Stimulated activated naive CD8-positive, alpha-beta T cell treated with anti-CD3 and anti-CD28 coated beads, Interleukin-15, Interleukin-2, amounts not matched to agents 100 U/mL and 50 U/mL, for 24 hours (primary cell): Measurements from ENCODE around the gene PLEKHH3.

Source experiments
- ATAC-seq: fragments of 150-1000 bp; cut with Tn5 transposase; one replicate; pipeline ENCODE4 v1.10.0; 2021
- DNase-seq: peaks from one replicate; pipeline ENCODE4 v3.0.0; 2021

Gene PLEKHH3

DNA sequence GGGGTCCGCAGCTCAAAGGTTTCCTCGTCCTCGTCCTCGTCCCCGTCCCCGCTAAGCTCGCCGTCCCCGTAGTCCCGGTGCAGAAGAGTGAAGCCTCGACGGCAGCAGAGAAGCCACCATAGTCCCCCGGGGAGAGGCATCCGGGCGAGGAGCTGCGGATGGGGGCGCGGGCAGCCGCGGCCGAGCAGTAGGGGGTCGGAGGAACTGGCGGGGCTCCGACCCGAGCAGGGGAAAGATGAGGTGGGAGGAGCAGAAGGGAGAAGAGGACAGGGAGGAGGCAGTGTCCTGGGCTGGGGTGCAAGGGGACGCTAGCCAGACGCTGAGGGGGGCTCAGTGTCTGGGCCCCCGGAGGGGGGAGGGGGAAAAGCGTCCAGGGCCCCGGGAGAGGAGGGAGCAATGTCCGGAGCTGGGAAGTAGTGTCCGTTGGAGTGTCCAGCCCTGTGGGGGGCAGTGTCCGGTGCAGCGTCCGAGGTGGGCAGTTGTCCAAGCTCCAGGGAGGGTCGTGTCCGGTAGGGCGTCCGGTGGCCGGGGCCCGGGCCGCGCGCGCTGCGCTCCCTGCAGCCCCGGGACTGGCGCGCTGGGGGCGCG lies at the start of gene PLEKHH3:
Gene PLEKHH3 (minus strand): TSS at position 571 of the 588 bp plus-strand sequence. CDS start 431 bp downstream, at position 140.
- DNase-seq (peak; percentile 30), ATAC-seq (no peak)

GRCh38 chr17:42725143-42725542 lies 48.3 kb upstream of the PLEKHH3 start:
- ATAC-seq (no peak), DNase-seq (no peak)

DNA sequence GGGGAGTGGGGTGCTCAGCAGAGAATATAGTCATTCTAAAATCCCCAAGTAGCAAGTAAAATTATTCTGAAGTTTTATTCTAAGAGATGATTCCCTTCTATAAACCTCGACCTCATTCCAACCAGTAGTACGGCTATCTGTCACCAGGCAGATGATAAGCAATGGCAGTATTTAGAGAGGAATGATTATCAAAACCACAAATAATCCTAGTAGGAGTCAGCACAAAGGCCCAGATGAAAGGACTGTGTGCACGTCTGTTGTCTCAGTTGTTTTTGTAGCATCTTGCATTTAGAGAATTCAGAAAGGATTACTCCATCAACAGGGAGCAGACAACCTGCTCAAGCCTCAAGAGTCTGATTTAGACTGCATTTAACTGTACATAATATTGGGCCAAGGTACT lies 46.8 kb upstream of the PLEKHH3 start:
- no peak for ATAC-seq
- no peak for DNase-seq

- DNase-seq = no peak
These were observed 44.3 kb upstream of the PLEKHH3 start for GRCh38 chr17:42720996-42721583.

GRCh38 chr17:42709561-42709960 lies 32.8 kb upstream of the PLEKHH3 start:
- ATAC-seq (no peak), DNase-seq (no peak)

More at GRCh38 chr17:42720996-42721583, 44.3 kb upstream of the PLEKHH3 start:
- no peak for ATAC-seq

GRCh38 chr17:42708588-42708987 lies 31.8 kb upstream of the PLEKHH3 start:
- ATAC-seq = no peak

GRCh38 chr17:42706732-42707131 lies 29.9 kb upstream of the PLEKHH3 start:
- peak; percentile 53 for ATAC-seq

More at GRCh38 chr17:42708588-42708987, 31.8 kb upstream of the PLEKHH3 start:
- no peak for DNase-seq

DNA sequence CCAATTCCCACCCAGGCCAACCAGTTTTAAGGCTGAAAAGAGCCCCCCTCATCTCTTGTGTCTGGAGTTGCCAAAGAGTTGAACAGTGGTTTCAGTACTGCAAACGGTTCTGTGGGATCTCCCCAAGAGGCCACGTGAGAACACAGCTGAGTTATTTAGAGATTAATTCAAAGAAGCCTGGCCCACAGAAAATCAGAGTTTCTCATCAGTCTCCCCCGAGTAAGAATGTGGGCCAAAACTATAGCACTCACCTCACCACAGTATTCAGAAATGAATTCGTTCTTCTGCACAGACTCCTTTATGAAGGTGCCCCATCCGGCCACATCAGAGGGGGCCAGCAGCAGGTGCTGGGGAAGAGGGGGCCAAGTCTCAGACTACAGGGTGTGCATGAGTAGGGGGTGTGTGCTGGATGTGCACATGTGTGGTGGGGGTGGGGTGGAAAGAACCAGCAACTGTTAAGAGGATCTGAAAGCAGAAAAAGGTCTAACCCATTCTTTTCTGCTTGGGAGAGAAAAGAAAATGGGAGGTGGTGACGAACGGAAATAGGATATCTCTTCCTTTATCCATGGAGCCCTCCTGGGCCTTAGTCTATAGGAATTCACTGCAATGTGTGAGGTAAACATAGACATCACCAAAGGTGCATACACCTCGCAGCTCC lies 28.2 kb upstream of the PLEKHH3 start:
- ATAC-seq = peak; percentile 87
- DNase-seq = peak; percentile 51

More at GRCh38 chr17:42706732-42707131, 29.9 kb upstream of the PLEKHH3 start:
- DNase-seq = peak; percentile 51

GRCh38 chr17:42704490-42704836 lies 27.7 kb upstream of the PLEKHH3 start:
- DNase-seq (no peak), ATAC-seq (no peak)

DNA sequence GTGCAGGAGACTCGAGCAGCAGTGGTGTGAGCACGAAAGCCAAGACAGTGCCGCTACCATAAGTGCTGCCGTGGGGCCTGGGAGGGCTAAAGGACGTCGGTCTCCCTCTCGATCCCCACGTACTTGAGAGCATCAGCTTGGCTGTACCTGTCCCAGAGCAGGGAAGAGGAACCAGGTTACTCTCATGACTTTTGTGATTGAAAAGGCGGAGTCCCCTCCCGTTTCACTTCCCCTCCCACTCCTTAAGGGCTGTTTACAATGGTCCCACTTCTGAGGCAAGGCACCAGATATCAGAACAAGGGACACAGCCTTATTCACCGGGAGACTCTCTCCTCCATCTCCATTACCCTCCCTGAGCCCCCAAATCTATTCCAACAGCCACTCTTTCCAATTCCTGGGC lies 25.7 kb upstream of the PLEKHH3 start:
- DNase-seq (no peak), ATAC-seq (no peak)

DNA sequence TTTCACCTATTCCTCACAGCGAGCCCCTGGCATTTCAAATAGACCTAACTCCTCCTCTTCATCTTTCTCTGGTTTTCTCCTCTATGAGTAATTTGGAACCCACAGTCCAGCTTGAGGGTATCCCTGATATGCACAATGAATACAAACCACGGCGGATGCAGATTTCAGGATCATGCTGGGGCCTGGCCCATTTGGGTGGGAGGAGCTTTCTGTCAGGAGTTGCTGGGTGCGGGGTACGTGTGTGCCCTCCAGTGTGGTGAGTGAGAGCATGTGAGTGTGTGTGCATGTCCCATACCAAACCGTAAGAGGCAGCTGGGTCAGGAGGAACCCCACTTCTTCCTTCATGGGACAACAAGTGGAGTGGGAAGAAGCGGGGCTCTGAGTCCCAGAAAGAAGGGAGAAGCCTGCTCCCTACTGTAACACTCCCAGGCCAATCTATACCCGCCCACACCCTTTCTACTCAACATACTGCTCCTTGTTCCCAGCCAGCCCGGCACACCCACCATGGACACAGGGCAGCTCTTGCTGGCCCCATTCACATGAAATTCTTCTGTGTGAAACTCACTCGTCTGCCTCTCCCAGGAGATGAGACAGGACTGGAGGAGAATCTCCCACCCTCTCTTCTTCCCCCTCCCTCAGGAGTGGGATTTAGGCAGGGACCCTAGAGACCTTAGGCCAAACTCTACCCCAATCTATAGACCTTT lies 23.9 kb upstream of the PLEKHH3 start:
- ATAC-seq (no peak), DNase-seq (no peak)

- DNase-seq (no peak), ATAC-seq (no peak)
These were observed 22.6 kb upstream of the PLEKHH3 start for GRCh38 chr17:42699415-42699740.

DNA sequence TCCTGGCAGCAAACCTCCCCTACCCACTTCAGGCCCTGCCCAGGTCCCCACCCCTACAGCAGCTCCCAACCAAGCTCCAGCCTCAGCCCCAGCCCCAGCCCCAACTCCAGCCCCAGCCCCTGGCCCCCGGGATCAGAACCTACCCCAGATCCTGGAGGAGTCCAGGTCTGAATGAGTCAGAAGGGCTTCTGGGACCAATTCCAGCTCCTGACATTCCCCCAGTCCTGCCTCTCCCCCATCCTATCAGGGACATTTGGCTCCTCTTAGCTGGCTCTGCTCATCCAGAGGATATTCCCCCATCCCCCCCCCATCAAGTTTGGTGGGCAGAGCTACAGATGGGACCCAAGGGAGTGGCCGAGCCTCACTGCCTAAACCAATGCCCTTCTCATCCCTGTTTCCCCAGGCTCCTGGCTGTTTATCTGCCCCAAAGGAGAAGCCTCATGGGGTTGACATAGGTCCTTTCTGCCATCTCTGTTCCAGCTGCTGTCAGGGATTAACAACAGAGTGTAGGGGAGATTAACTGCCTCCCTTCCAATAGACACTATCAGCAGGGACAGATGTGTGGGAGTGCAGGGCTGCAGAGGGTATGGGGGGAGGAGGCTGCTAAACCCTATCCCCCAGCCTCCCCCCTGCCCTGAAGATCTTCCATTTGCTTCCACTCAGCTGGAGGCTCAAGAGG lies 22.1 kb upstream of the PLEKHH3 start:
- DNase-seq = no peak
- no peak for ATAC-seq

- DNase-seq = no peak
- no peak for ATAC-seq
These were observed 20.5 kb upstream of the PLEKHH3 start for GRCh38 chr17:42697108-42697811.

DNA sequence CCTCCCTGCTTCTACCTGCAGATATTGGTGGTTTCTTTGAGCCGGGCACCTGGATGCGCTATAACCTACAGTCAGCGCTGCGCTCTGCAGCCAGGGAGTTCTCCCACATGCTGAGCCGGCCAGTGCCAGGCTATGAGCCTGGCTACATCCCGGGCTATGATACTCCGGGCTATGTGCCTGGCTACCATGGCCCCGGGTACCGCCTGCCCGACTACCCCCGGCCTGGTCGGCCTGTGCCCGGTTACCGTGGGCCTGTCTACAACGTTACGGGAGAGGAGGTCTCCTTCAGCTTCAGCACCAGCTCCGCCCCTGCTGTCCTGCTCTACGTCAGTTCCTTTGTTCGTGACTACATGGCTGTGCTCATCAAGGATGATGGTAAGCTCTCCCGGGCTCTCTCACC lies 18.7 kb upstream of the PLEKHH3 start:
- DNase-seq (no peak), ATAC-seq (no peak)

DNA sequence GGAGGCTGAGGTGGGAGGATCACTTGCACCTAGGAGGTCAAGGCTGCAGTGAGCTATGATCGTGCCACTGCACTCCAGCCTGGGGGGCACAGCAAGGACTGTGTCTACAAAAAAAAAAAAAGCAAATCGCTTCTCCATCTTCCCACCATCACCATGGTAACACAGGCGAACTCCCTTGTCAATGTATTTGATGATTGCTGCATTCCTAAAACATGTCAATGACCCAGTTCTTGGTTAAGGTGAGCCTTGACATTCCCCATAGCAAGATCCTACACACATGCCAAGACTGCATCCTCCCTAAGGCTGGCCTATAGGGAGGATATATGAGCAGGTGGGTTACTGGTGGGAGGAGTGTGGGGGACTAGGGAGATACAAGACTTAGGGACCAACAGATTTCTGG lies 17.7 kb upstream of the PLEKHH3 start:
- no peak for ATAC-seq
- no peak for DNase-seq

DNA sequence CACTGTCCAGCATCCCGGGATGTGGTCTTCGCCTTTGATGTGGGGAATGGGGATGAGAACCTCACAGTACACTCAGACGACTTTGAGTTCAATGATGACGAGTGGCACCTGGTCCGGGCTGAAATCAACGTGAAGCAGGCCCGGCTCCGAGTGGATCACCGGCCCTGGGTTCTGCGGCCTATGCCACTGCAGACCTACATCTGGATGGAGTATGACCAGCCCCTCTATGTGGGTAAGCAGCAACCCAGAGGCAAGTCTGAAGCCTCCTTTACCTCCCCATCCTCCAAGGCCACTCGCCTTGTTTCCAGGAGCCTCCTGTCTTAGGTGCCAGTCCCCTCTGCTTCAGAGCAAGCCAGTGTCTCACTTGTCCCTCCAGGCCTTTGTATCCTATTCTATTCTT lies 15.7 kb upstream of the PLEKHH3 start:
- ATAC-seq (no peak), DNase-seq (no peak)

- no peak for ATAC-seq
- DNase-seq = no peak
These were observed 14.3 kb upstream of the PLEKHH3 start for GRCh38 chr17:42691021-42691545.

GRCh38 chr17:42690596-42690995 lies 13.8 kb upstream of the PLEKHH3 start:
- DNase-seq = no peak
- ATAC-seq = no peak

DNA sequence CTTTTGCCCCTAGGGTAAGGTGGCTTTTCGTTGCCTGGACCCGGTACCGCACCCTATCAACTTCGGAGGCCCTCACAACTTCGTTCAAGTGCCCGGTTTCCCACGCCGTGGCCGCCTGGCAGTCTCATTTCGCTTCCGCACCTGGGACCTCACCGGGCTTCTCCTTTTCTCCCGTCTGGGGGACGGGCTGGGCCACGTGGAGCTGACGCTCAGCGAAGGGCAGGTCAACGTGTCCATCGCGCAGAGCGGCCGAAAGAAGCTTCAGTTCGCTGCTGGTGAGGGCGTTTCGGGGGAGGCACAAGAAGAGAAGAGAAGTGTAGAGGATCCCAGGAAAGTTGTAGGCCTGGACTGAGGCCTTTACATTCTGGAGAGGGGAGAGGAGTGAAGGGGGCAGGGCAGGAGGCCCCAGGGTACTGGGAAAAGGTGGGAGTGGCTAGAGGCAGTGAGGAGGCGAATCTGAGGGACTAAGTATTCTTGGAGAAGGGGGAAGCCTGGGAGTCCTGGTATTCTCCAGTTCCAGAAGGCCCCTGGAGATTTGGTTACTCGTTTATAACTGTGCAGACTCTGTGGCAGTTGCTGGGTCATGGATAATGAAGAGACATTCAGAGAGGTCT lies 11.0 kb upstream of the PLEKHH3 start:
- ATAC-seq = no peak
- DNase-seq = no peak

- ATAC-seq = no peak
These were observed 9.8 kb upstream of the PLEKHH3 start for GRCh38 chr17:42686520-42687128.

More at GRCh38 chr17:42686520-42687128, 9.8 kb upstream of the PLEKHH3 start:
- no peak for DNase-seq
